Measurements from ENCODE around the gene SNX18.

The SNX18 gene

GRCh38 chr5:54580997-54581811 is 63.6 kb downstream of the SNX18 start:
- DNase-seq (ENCODE audit: low read depth), result no peak

- no peak for DNase-seq (ENCODE audit: low read depth)
These were observed 64.4 kb downstream of the SNX18 start for GRCh38 chr5:54581831-54582548.

GRCh38 chr5:54586336-54586735 is 68.8 kb downstream of the SNX18 start:
- no peak for DNase-seq (ENCODE audit: low read depth)

GRCh38 chr5:54589786-54590185 is 72.2 kb downstream of the SNX18 start:
- no peak for DNase-seq (ENCODE audit: low read depth)

GRCh38 chr5:54590824-54591223 is 73.3 kb downstream of the SNX18 start:
- DNase-seq (ENCODE audit: low read depth), result no peak

- no peak for DNase-seq (ENCODE audit: low read depth)
These were observed 76.2 kb downstream of the SNX18 start for GRCh38 chr5:54593779-54594178.

GRCh38 chr5:54594181-54594580 is 76.6 kb downstream of the SNX18 start:
- no peak for DNase-seq (ENCODE audit: low read depth)

- DNase-seq (ENCODE audit: low read depth), result no peak
These were observed 78.2 kb downstream of the SNX18 start for GRCh38 chr5:54595721-54596120.
